ENCODE results near the gene VPS13D. TPM values are rescaled to one million over a fixed set of nuclear protein-coding genes. Genes with fewer than 3 reads are reported as not detected.

The VPS13D gene
- total RNA-seq, 1 experiment from 2014 or later = 30.7 TPM

GRCh38 chr1:12369258-12369657 lies 139.4 kb downstream of the VPS13D start:
- BruUV-seq (replicated peaks) = no TSS peak
- Histone ChIP-seq H3K4me3 (ENCODE audit: low read length) (no peak overlapping the region), H4K20me1 (ENCODE audit: low read length) (no peaks in the 10 kb centered on the region), H3K9me3 (ENCODE audit: low read length) (no peaks in the 10 kb centered on the region), H3K79me2 (ENCODE audit: low read length) (no peaks in the 10 kb centered on the region), H3K4me1 (ENCODE audit: insufficient read depth, low read length) (peaks cover 17% of the 10 kb centered on the region), H3F3A (ENCODE audit: low read length, unreplicated experiment) (no peaks in the 10 kb centered on the region), H3K4me2 (ENCODE audit: low read length) (no peak overlapping the region), H3K27me3 (ENCODE audit: low read length) (no peaks in the 10 kb centered on the region), H3K36me3 (ENCODE audit: low read depth, low read length) (peaks cover 14% of the 10 kb centered on the region), H2AFZ (ENCODE audit: low read length) (no peak overlapping the region), H3K9me2 (replicated peaks; ENCODE audit: low read length) (no peaks in the 10 kb centered on the region), H3K9ac (ENCODE audit: low read length) (peak overlapping the region; percentile 4; the same call in 1 of the 2 replicates), H3K27ac (ENCODE audit: low read length) (peak overlapping the region; percentile 59)
- POLR2A ChIA-PET (ENCODE audit: unreplicated experiment) = no interaction called here
- ATAC-seq (peak; percentile 94), DNase-seq (peak; percentile 70)
- intact Hi-C loops (cut with micrococcal nuclease) = no loop called here
- TF ChIP-seq EZH2phosphoT487 (IDR thresholded peaks at IDR 0.05; ENCODE audit: borderline replicate concordance, low read length) = no peak
- no peak for TF ChIP-seq EZH2 (IDR thresholded peaks at IDR 0.05; ENCODE audit: low read length, unreplicated experiment)
- no peak for TF ChIP-seq CTCF (conservative IDR thresholded peaks at IDR 0.05; ENCODE audit: low read depth, low read length)
- CTCF ChIA-PET = interaction anchor here (1.2 kb wide), 1 partner anchor 12 kb away, joined by 4 read pairs; no protein-coding TSS in a partner anchor

GRCh38 chr1:12370333-12370975 lies 140.6 kb downstream of the VPS13D start:
- BruUV-seq (replicated peaks) = no TSS peak
- POLR2A ChIA-PET (ENCODE audit: unreplicated experiment) = no interaction called here

More at GRCh38 chr1:12370333-12370975, 140.6 kb downstream of the VPS13D start:
- CTCF ChIA-PET = no interaction called here
- Histone ChIP-seq H3K9me3 (ENCODE audit: low read length) (no peaks in the 10 kb centered on the region), H3K4me2 (ENCODE audit: low read length) (no peak overlapping the region), H3K79me2 (ENCODE audit: low read length) (no peaks in the 10 kb centered on the region), H3K4me3 (ENCODE audit: low read length) (no peak overlapping the region), H3K27ac (ENCODE audit: low read length) (no peak overlapping the region), H3K27me3 (ENCODE audit: low read length) (no peaks in the 10 kb centered on the region), H3K4me1 (ENCODE audit: insufficient read depth, low read length) (peaks cover 17% of the 10 kb centered on the region), H3K9me2 (replicated peaks; ENCODE audit: low read length) (no peaks in the 10 kb centered on the region), H4K20me1 (ENCODE audit: low read length) (no peaks in the 10 kb centered on the region), H3K9ac (ENCODE audit: low read length) (no peak overlapping the region), H3F3A (ENCODE audit: low read length, unreplicated experiment) (no peaks in the 10 kb centered on the region), H3K36me3 (ENCODE audit: low read depth, low read length) (peaks cover 11% of the 10 kb centered on the region), H2AFZ (ENCODE audit: low read length) (no peak overlapping the region)
- intact Hi-C loops (cut with micrococcal nuclease) = no loop called here
- ATAC-seq (no peak), DNase-seq (no peak)
- TF ChIP-seq CTCF (conservative IDR thresholded peaks at IDR 0.05; ENCODE audit: low read depth, low read length) (no peak), EZH2phosphoT487 (IDR thresholded peaks at IDR 0.05; ENCODE audit: borderline replicate concordance, low read length) (no peak), EZH2 (IDR thresholded peaks at IDR 0.05; ENCODE audit: low read length, unreplicated experiment) (no peak)

Measured in PC-3 (cell line).